ENCODE data around the gene ATP5F1B. TPM values are rescaled to one million over a fixed set of nuclear protein-coding genes. Genes with fewer than 3 reads are reported as not detected.

Gene ATP5F1B
- polyA plus RNA-seq, 1 donor from 2014 or later: 559 TPM

DNA sequence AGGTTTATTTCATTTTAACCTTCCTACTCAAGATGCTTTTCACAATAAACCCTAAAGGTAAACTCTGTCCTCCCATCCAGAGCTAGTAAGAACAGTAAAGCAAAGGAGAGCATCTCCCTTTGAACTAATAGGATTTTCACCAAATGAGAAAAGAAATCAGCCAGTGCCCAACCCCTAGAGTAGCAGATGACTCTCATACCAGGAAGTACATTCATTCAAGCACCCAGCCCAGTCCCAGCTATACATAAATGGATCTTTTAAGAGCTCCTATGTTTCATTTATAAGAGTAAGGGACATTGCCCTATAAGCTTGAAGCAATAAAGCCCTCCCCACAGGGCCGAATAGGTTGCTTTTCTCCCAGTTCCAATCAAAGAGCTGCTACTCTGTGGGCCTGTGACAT, 23.2 kb downstream of the ATP5F1B start:
- H3K27me3 ChIP-seq (ENCODE audit: insufficient read depth, low read depth, low read length): no peaks in the 10 kb centered on the region
- H3K9me2 ChIP-seq (ENCODE audit: insufficient read depth, low read length): no peaks in the 10 kb centered on the region
- H3K4me2 ChIP-seq (ENCODE audit: low read length): no peak overlapping the region
- no peaks in the 10 kb centered on the region for H3F3A ChIP-seq (ENCODE audit: insufficient read depth, low read length, poor library complexity, severe bottlenecking)
- H4K20me1 ChIP-seq (ENCODE audit: insufficient read depth): no peaks in the 10 kb centered on the region
- no peak overlapping the region for H2AFZ ChIP-seq (ENCODE audit: low read depth, low read length)
- H3K9me3 ChIP-seq (ENCODE audit: low read length): no peaks in the 10 kb centered on the region
- no peak overlapping the region for H3K4me3 ChIP-seq (ENCODE audit: low read length)
- H3K79me2 ChIP-seq (replicated peaks; ENCODE audit: insufficient read depth, low read length): peaks cover 80% of the 10 kb centered on the region
- H3K9ac ChIP-seq (ENCODE audit: low read length): no peak overlapping the region
- TF ChIP-seq POLR2AphosphoS5 (IDR thresholded peaks at IDR 0.05): no peak
- TF ChIP-seq, protein P1, sequence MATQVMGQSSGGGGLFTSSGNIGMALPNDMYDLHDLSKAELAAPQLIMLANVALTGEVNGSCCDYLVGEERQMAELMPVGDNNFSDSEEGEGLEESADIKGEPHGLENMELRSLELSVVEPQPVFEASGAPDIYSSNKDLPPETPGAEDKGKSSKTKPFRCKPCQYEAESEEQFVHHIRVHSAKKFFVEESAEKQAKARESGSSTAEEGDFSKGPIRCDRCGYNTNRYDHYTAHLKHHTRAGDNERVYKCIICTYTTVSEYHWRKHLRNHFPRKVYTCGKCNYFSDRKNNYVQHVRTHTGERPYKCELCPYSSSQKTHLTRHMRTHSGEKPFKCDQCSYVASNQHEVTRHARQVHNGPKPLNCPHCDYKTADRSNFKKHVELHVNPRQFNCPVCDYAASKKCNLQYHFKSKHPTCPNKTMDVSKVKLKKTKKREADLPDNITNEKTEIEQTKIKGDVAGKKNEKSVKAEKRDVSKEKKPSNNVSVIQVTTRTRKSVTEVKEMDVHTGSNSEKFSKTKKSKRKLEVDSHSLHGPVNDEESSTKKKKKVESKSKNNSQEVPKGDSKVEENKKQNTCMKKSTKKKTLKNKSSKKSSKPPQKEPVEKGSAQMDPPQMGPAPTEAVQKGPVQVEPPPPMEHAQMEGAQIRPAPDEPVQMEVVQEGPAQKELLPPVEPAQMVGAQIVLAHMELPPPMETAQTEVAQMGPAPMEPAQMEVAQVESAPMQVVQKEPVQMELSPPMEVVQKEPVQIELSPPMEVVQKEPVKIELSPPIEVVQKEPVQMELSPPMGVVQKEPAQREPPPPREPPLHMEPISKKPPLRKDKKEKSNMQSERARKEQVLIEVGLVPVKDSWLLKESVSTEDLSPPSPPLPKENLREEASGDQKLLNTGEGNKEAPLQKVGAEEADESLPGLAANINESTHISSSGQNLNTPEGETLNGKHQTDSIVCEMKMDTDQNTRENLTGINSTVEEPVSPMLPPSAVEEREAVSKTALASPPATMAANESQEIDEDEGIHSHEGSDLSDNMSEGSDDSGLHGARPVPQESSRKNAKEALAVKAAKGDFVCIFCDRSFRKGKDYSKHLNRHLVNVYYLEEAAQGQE (IDR thresholded peaks at IDR 0.05; ENCODE audit: borderline replicate concordance): no peak
- TF ChIP-seq, protein P2, sequence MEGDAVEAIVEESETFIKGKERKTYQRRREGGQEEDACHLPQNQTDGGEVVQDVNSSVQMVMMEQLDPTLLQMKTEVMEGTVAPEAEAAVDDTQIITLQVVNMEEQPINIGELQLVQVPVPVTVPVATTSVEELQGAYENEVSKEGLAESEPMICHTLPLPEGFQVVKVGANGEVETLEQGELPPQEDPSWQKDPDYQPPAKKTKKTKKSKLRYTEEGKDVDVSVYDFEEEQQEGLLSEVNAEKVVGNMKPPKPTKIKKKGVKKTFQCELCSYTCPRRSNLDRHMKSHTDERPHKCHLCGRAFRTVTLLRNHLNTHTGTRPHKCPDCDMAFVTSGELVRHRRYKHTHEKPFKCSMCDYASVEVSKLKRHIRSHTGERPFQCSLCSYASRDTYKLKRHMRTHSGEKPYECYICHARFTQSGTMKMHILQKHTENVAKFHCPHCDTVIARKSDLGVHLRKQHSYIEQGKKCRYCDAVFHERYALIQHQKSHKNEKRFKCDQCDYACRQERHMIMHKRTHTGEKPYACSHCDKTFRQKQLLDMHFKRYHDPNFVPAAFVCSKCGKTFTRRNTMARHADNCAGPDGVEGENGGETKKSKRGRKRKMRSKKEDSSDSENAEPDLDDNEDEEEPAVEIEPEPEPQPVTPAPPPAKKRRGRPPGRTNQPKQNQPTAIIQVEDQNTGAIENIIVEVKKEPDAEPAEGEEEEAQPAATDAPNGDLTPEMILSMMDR (IDR thresholded peaks at IDR 0.05; ENCODE audit: poor library complexity, severe bottlenecking): no peak
- TF ChIP-seq EP300 (conservative IDR thresholded peaks at IDR 0.05; ENCODE audit: poor library complexity, severe bottlenecking): no peak
- no peak for TF ChIP-seq MXI1 (conservative IDR thresholded peaks at IDR 0.05; ENCODE audit: poor library complexity, severe bottlenecking)
- no peak for TF ChIP-seq RAD21 (conservative IDR thresholded peaks at IDR 0.05)
- TF ChIP-seq EZH2 (IDR thresholded peaks at IDR 0.05; ENCODE audit: borderline replicate concordance, insufficient read depth, low read length, poor library complexity, severe bottlenecking): no peak
- TF ChIP-seq TAF1 (IDR thresholded peaks at IDR 0.05; ENCODE audit: low read depth): no peak
- TF ChIP-seq SMC3 (conservative IDR thresholded peaks at IDR 0.05; ENCODE audit: poor library complexity): no peak
- H3K36me3 ChIP-seq (ENCODE audit: insufficient read depth, low read length): no peaks in the 10 kb centered on the region
- no peak overlapping the region for H3K27ac ChIP-seq (ENCODE audit: low read length)

DNA sequence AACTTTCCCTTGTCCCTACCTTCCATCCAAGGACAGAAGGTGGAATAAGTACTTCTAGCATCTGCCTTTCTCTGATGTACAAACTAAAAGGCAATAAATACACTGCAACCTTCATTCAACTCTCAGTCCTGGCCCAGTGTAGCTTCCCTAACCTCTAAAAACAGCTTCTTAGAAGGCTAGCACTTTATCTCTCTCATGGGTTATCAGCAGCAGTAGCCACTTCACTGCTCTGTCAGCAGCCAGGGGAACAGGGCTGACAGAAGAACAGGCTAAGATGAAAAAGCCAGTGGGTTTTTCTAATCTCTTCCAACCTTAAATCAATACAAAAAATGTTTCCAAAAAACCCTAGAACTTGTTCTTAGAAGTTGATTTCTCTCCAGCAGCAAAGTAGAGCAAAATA, 28.9 kb downstream of the ATP5F1B start:
- Histone ChIP-seq H4K20me1 (ENCODE audit: insufficient read depth) (no peaks in the 10 kb centered on the region), H3F3A (ENCODE audit: insufficient read depth, low read length, poor library complexity, severe bottlenecking) (no peaks in the 10 kb centered on the region), H3K9me2 (ENCODE audit: insufficient read depth, low read length) (no peaks in the 10 kb centered on the region), H3K4me3 (ENCODE audit: low read length) (no peak overlapping the region), H3K36me3 (ENCODE audit: insufficient read depth, low read length) (peaks cover 10% of the 10 kb centered on the region), H3K9me3 (ENCODE audit: low read length) (no peaks in the 10 kb centered on the region), H2AFZ (ENCODE audit: low read depth, low read length) (no peak overlapping the region), H3K27ac (ENCODE audit: low read length) (no peak overlapping the region), H3K27me3 (ENCODE audit: insufficient read depth, low read depth, low read length) (no peaks in the 10 kb centered on the region), H3K4me2 (ENCODE audit: low read length) (no peak overlapping the region), H3K79me2 (replicated peaks; ENCODE audit: insufficient read depth, low read length) (peaks cover 41% of the 10 kb centered on the region), H3K9ac (ENCODE audit: low read length) (no peak overlapping the region)
- TF ChIP-seq MXI1 (conservative IDR thresholded peaks at IDR 0.05; ENCODE audit: poor library complexity, severe bottlenecking): no peak
- TF ChIP-seq EZH2 (IDR thresholded peaks at IDR 0.05; ENCODE audit: borderline replicate concordance, insufficient read depth, low read length, poor library complexity, severe bottlenecking): no peak
- no peak for TF ChIP-seq RAD21 (conservative IDR thresholded peaks at IDR 0.05)
- TF ChIP-seq EP300 (conservative IDR thresholded peaks at IDR 0.05; ENCODE audit: poor library complexity, severe bottlenecking): no peak
- TF ChIP-seq TAF1 (IDR thresholded peaks at IDR 0.05; ENCODE audit: low read depth): no peak
- TF ChIP-seq, protein P2 (IDR thresholded peaks at IDR 0.05; ENCODE audit: poor library complexity, severe bottlenecking): no peak
- no peak for TF ChIP-seq POLR2AphosphoS5 (IDR thresholded peaks at IDR 0.05)
- TF ChIP-seq, protein P1 (IDR thresholded peaks at IDR 0.05; ENCODE audit: borderline replicate concordance): no peak
- no peak for TF ChIP-seq SMC3 (conservative IDR thresholded peaks at IDR 0.05; ENCODE audit: poor library complexity)
